GM18508 (cell line): ENCODE results near the gene GGNBP2.

Experiments
- ATAC-seq: cut with Tn5 transposase; IDR thresholded peaks from one replicate; pipeline ENCODE4 v1.9.1; 2021; ENCODE audit warnings: moderate number of reproducible peaks; ENCODE audit not compliant: insufficient read depth, unreplicated experiment

GGNBP2 gene

DNA sequence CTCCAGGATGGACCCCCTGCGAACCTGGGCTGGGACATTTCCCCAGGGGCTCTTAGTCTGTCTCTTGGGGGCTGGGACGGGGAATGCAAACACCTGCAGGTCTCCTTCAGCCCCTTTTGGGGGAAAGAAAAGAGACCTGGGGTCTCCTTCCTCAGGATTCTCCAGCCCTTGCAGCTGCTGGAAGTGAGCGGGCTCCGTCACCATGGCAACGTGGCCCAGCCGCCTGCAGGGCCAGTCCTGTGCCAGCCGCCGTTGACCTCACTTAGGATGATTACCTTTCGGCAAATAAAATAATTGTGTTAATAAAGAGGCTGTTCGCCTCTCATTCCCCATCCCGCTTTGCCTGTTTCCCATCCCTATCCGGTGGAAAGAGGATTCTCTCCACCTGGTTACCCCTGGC lies 82.4 kb downstream of the GGNBP2 start:
- no peak for ATAC-seq

DNA sequence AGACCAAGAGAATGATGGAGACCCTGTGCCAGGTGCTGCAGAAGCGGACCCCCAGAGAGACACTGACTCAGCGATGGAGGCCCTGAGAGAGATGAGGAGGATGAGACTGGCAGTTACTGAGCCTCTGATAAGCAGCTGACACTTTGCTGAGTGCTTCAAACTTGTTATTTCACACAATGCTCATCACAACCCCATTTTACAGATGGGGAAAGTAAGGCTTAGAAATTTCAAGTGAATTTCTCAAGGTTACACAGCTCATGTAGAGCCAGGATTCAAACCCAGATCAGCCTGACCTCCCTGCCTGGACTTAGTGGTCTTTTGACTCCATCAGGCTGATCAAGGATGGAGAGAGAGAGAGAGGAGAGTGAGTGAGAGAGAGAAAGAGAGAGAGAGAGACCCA lies 83.9 kb downstream of the GGNBP2 start:
- ATAC-seq = no peak

DNA sequence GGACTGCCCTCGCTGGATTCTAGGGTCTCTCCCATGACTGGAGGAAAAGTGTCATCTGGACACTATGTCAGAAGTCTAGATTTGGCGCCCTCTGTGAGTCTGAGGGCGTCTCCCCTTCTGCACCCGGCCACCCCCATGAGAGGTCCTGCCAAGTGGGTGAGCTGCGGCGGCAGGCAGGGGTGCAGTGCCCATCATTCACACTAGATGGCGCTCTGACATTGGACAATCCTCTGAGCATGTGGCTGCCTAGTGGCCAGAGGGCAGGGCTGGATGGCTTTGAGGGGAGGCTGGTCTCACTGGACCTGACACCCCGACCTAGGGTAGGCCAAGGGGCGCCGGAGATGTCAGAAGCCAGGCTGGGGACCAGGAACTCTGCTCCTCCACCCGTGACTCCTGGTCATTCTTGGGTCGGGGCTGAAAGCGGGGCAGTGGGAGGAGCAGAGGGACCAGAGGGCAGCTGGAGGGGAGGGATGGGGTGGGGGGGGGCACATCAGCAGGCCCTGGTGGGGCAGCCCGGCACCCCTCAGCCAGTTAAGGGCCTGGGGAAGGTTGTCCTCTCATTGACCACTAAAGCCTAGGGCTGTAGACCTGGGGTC lies 84.6 kb downstream of the GGNBP2 start:
- no peak for ATAC-seq

DNA sequence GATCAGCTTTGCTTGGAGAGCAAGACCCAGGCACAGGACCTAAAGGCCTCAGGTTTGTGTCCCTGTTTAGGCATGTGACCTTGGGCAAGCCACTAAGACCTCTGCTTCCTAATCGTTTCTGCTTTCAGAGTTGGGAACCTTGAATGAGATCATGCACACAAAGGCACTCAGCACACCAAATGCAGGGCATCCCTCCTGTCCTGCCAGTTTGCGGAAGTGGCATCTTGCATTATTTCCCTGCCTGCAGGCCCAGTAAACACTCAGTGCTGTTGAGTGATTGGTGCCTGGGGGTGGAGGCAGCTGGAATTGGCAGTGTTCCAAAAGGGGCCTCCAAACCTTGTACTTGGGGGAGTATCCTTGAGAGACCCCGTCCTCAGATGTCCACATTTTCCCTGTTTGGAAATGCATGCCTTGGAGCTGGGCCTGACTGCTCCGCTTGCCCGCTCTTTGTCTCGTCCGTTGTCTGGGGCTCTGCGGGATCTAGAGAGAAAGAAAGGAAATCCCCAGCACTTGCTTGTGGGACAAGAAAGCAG lies 85.3 kb downstream of the GGNBP2 start:
- no peak for ATAC-seq

DNA sequence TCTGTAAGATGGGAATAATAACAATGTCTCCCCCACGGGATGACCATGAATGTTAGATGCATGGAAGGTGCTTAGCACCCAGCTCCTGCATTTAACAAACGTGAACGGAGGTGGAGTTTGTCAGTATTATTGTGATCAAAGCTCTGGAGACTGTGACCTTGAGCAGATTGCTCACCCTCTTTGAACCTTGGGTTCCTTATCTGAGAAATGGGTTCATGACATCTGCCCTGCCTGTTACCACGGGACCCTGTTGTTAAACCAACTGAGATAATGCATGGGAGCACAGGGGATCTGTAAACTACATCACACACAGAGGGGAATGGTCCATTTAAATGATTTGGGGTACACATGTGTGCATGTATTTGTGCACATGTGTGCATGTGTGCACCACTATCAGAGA lies 86.3 kb downstream of the GGNBP2 start:
- no peak for ATAC-seq

DNA sequence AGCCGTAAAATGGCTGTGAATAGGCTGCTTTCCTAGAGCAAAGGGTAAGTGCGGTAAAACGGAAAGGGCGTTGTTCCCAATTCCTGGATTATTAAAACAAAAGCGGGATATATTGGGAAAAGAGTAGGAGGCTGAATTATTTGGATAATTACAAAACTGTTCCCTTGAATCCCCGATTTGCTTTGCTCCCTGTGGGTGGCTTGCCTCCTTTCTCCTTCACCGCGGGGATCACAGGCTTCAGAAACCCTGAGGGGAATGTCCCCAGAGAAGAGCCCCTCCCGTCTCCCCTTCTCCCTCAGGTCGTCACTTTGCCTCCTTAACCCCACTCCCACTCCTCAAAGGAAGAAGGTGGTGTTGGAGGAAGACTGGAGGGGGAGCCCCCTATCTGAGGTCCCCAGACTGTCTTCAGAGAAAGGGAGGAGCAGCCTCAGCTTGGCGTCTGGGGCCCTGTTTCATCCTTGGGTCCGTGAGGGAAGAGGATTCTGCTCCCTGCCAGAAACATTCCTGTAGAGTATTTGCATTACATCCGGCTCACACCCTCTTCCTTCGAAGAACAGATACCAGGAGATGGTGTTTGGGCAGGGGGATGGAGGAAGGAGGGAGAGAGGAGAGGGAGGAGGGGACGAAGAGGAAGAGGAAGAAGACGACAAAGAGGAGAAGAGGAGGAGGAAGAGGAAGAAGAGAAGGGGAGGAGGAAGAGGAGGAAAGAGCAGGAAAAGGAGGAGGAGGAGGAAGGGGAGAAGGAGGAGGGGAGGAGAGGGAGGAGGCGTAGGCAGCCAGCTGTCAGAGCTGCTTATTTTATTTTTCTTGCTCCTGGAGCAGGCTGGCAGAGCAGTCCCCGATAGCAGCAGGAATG lies 88.4 kb downstream of the GGNBP2 start:
- no peak for ATAC-seq
